Measurements from ENCODE around the gene DMPK. TPM values are rescaled to one million over a fixed set of nuclear protein-coding genes. Genes with fewer than 3 reads are reported as not detected.

The DMPK gene
- total and polyA plus RNA-seq, 9 of the 15 experiments (the other 6 are each of a cell fraction or from before 2014, with no cell fraction given): 0.24 to 31.3 (median 7.3) TPM

GRCh38 chr19:45770192-45771101 is 11.8 kb downstream of the DMPK start (continued):
- no peak for TF ChIP-seq ZNF57 (CRISPR knock-in tag; IDR thresholded peaks at IDR 0.05)
- TF ChIP-seq WHSC1 (IDR thresholded peaks at IDR 0.05; ENCODE audit: low read length): no peak
- TF ChIP-seq HNRNPK (IDR thresholded peaks at IDR 0.05; ENCODE audit: low read depth, low read length, poor library complexity, severe bottlenecking): no peak
- TF ChIP-seq TBL1XR1 (IDR thresholded peaks at IDR 0.05; ENCODE audit: low read length in 2 of 2): peak in 1 of 2 experiments; percentile 11; a peak in 1 of 4 replicates
- TF ChIP-seq, protein P1, sequence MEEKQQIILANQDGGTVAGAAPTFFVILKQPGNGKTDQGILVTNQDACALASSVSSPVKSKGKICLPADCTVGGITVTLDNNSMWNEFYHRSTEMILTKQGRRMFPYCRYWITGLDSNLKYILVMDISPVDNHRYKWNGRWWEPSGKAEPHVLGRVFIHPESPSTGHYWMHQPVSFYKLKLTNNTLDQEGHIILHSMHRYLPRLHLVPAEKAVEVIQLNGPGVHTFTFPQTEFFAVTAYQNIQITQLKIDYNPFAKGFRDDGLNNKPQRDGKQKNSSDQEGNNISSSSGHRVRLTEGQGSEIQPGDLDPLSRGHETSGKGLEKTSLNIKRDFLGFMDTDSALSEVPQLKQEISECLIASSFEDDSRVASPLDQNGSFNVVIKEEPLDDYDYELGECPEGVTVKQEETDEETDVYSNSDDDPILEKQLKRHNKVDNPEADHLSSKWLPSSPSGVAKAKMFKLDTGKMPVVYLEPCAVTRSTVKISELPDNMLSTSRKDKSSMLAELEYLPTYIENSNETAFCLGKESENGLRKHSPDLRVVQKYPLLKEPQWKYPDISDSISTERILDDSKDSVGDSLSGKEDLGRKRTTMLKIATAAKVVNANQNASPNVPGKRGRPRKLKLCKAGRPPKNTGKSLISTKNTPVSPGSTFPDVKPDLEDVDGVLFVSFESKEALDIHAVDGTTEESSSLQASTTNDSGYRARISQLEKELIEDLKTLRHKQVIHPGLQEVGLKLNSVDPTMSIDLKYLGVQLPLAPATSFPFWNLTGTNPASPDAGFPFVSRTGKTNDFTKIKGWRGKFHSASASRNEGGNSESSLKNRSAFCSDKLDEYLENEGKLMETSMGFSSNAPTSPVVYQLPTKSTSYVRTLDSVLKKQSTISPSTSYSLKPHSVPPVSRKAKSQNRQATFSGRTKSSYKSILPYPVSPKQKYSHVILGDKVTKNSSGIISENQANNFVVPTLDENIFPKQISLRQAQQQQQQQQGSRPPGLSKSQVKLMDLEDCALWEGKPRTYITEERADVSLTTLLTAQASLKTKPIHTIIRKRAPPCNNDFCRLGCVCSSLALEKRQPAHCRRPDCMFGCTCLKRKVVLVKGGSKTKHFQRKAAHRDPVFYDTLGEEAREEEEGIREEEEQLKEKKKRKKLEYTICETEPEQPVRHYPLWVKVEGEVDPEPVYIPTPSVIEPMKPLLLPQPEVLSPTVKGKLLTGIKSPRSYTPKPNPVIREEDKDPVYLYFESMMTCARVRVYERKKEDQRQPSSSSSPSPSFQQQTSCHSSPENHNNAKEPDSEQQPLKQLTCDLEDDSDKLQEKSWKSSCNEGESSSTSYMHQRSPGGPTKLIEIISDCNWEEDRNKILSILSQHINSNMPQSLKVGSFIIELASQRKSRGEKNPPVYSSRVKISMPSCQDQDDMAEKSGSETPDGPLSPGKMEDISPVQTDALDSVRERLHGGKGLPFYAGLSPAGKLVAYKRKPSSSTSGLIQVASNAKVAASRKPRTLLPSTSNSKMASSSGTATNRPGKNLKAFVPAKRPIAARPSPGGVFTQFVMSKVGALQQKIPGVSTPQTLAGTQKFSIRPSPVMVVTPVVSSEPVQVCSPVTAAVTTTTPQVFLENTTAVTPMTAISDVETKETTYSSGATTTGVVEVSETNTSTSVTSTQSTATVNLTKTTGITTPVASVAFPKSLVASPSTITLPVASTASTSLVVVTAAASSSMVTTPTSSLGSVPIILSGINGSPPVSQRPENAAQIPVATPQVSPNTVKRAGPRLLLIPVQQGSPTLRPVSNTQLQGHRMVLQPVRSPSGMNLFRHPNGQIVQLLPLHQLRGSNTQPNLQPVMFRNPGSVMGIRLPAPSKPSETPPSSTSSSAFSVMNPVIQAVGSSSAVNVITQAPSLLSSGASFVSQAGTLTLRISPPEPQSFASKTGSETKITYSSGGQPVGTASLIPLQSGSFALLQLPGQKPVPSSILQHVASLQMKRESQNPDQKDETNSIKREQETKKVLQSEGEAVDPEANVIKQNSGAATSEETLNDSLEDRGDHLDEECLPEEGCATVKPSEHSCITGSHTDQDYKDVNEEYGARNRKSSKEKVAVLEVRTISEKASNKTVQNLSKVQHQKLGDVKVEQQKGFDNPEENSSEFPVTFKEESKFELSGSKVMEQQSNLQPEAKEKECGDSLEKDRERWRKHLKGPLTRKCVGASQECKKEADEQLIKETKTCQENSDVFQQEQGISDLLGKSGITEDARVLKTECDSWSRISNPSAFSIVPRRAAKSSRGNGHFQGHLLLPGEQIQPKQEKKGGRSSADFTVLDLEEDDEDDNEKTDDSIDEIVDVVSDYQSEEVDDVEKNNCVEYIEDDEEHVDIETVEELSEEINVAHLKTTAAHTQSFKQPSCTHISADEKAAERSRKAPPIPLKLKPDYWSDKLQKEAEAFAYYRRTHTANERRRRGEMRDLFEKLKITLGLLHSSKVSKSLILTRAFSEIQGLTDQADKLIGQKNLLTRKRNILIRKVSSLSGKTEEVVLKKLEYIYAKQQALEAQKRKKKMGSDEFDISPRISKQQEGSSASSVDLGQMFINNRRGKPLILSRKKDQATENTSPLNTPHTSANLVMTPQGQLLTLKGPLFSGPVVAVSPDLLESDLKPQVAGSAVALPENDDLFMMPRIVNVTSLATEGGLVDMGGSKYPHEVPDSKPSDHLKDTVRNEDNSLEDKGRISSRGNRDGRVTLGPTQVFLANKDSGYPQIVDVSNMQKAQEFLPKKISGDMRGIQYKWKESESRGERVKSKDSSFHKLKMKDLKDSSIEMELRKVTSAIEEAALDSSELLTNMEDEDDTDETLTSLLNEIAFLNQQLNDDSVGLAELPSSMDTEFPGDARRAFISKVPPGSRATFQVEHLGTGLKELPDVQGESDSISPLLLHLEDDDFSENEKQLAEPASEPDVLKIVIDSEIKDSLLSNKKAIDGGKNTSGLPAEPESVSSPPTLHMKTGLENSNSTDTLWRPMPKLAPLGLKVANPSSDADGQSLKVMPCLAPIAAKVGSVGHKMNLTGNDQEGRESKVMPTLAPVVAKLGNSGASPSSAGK (IDR thresholded peaks at IDR 0.05): peak; percentile 95
- TF ChIP-seq, protein P2, sequence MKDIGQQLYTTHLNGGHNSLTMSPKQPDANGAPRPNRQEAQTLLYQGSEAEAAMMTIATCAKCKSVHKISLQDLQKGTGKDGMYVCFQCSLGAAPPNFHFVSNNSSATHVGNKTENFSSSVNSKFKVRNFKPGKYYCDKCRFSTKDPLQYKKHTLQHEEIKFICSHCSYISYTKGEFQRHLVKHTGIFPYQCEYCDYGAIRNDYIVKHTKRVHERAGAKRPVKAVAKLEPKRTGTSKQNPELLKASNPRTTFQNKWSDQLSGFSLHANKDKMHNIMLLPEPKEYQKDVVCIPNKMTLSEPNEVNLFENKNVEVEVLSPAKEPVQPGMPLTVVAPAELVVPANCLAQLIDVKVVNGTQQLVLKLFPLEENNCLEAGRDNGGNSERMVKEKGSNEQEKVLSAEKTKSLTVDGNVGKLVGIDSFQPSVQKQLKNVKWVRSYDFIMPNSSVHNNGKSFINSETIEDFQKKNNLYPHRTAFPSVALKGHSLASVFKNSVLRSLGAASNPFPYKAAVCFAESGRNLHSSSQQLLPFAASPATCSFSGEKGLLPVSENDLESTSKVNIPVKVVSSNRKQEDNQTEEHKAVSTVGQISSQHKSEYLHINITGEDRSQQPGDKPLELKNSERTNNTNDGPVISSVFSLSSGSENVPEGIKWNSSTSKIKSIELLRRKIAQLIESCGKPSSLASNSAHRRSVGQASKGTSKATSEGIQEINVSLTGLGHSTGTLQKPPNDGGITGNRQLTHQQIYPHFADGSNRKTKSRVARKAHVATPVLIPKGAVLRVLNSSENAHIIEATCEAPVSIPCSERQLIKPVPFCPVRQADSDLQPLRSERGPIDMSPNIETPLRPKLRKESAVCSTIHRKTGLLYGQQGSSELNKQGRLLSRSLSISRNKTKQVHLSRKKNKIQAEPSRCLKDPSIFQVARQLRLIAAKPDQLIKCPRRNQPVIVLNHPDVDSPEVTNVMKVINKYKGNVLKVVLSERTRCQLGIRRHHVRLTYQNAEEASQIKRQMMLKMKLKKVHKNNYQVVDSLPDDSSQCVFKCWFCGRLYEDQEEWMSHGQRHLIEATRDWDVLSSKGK (CRISPR knock-in tag; IDR thresholded peaks at IDR 0.05): no peak
- TF ChIP-seq, protein P3, sequence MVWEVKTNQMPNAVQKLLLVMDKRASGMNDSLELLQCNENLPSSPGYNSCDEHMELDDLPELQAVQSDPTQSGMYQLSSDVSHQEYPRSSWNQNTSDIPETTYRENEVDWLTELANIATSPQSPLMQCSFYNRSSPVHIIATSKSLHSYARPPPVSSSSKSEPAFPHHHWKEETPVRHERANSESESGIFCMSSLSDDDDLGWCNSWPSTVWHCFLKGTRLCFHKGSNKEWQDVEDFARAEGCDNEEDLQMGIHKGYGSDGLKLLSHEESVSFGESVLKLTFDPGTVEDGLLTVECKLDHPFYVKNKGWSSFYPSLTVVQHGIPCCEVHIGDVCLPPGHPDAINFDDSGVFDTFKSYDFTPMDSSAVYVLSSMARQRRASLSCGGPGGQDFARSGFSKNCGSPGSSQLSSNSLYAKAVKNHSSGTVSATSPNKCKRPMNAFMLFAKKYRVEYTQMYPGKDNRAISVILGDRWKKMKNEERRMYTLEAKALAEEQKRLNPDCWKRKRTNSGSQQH (CRISPR knock-in tag; IDR thresholded peaks at IDR 0.05): no peak
- TF ChIP-seq, protein P4, sequence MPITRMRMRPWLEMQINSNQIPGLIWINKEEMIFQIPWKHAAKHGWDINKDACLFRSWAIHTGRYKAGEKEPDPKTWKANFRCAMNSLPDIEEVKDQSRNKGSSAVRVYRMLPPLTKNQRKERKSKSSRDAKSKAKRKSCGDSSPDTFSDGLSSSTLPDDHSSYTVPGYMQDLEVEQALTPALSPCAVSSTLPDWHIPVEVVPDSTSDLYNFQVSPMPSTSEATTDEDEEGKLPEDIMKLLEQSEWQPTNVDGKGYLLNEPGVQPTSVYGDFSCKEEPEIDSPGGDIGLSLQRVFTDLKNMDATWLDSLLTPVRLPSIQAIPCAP (CRISPR knock-in tag; IDR thresholded peaks at IDR 0.05; ENCODE audit: borderline replicate concordance): no peak

Data from K562 (cell line).